Measurements from ENCODE around the gene SYTL3. TPM values are rescaled to one million over a fixed set of nuclear protein-coding genes. Genes with fewer than 3 reads are reported as not detected.

The SYTL3 gene
- total and polyA plus RNA-seq, 10 of the 15 experiments (the other 5 are each of a cell fraction or from before 2014, with no cell fraction given) = 3.3 to 12.1 (median 6.9) TPM

DNA sequence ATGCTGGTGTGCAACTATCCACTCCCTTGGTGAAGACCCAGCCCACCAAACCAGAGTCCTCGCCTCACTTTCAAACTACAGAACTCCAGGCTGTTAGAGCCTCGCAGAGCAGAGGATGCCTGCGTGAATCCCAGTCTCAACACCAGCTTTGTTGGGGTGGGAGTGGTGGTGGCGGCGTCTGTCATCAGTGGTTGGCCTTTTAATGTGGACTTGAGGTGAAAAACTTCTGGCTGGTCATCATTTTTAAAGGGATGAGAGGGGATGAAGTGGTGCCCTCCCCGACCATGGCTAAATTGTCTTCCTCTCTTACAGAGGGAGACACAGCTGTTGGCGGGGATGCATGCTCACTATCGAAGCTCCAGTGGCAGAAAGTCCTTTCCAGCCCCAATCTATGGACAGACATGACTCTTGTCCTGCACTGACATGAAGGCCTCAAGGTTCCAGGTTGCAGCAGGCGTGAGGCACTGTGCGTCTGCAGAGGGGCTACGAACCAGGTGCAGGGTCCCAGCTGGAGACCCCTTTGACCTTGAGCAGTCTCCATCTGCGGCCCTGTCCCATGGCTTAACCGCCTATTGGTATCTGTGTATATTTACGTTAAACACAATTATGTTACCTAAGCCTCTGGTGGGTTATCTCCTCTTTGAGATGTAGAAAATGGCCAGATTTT is 114.5 kb downstream of the SYTL3 start:
- ATAC-seq = peak; percentile 5; the same call in 1 of the 3 replicates
- POLR2A ChIA-PET = no interaction called here

GRCh38 chr6:158764926-158765325 is 115.1 kb downstream of the SYTL3 start:
- FAIRE-seq (no peak), DNase-seq (ENCODE audit: low read depth, low spot score) (no peak), ATAC-seq (no peak)
- Histone ChIP-seq H3K4me1 (ENCODE audit: control insufficient read depth, insufficient read depth, low read length) (no peaks in the 10 kb centered on the region), H3K27me3 (replicated peaks in 1 of 2; ENCODE audit: control insufficient read depth in 2 of 2, insufficient read depth in 2 of 2, low read length in 1 of 2) (no peaks in the 10 kb centered on the region), H3K4me3 (no peak overlapping the region), H3K79me2 (ENCODE audit: control insufficient read depth, insufficient read depth, low read length) (no peaks in the 10 kb centered on the region), H4K20me1 (ENCODE audit: control insufficient read depth, insufficient read depth) (no peaks in the 10 kb centered on the region; the same call in 1 of the 2 replicates), H3K4me2 (ENCODE audit: control insufficient read depth, insufficient read depth) (no peak overlapping the region), H3K36me3 (ENCODE audit: control insufficient read depth in 2 of 2, insufficient read depth in 2 of 2, low read length in 1 of 2) (peaks cover 34 to 35% of the 10 kb centered on the region in 2 experiments), H3K9ac (ENCODE audit: control insufficient read depth, insufficient read depth, low read length) (no peak overlapping the region), H3K9me3 (replicated peaks; ENCODE audit: control insufficient read depth, insufficient read depth, low read length) (no peaks in the 10 kb centered on the region), H2AFZ (ENCODE audit: control insufficient read depth, low read depth, low read length) (no peak overlapping the region), H3K27ac (ENCODE audit: control insufficient read depth, insufficient read depth) (no peak overlapping the region)
- BruUV-seq (replicated peaks) = no TSS peak
- ChIA-PET POLR2A (no interaction called here), RAD21 (ENCODE audit: unreplicated experiment) (no interaction called here), CTCF (interaction anchor here (1.2 to 1.4 kb wide), 2 partner anchors 208 to 551 kb away, joined by 3 to 5 read pairs; no protein-coding TSS in a partner anchor), SMC1A (ENCODE audit: uncharacterized antibody, unreplicated experiment) (interaction anchor here (3.1 kb wide), 1 partner anchor 27 kb away, joined by 8 read pairs; no protein-coding TSS in a partner anchor)
- intact Hi-C loops (cut with micrococcal nuclease; ENCODE audit: unreplicated experiment) = no loop called here
- TF ChIP-seq TCF7 (IDR thresholded peaks at IDR 0.05; ENCODE audit: borderline replicate concordance) = no peak
- TF ChIP-seq MYC (IDR thresholded peaks at IDR 0.05; ENCODE audit: insufficient read depth, insufficient read length, insufficient replicate concordance, low read length, severe bottlenecking) = no peak
- TF ChIP-seq RAD21 (IDR thresholded peaks at IDR 0.05; ENCODE audit: insufficient read depth, low read depth, low read length) = no peak
- TF ChIP-seq E4F1 (IDR thresholded peaks at IDR 0.05; ENCODE audit: borderline replicate concordance, partially characterized antibody) = no peak
- TF ChIP-seq NR2F1 (conservative IDR thresholded peaks at IDR 0.05) = no peak
- no peak for TF ChIP-seq TARDBP (IDR thresholded peaks at IDR 0.05; ENCODE audit: borderline replicate concordance)
- TF ChIP-seq SIN3A (IDR thresholded peaks at IDR 0.05; ENCODE audit: low read depth, low read length) = no peak
- TF ChIP-seq MYB (IDR thresholded peaks at IDR 0.05; ENCODE audit: borderline replicate concordance, low read depth, low read length) = no peak
- no peak for TF ChIP-seq ZBED1 (IDR thresholded peaks at IDR 0.05; ENCODE audit: borderline replicate concordance)
- in situ Hi-C loops (cut with MboI) = no loop called here
- WGBS (ENCODE audit: insufficient coverage, insufficient replicate concordance, low lambda C conversion rate, missing lambda C conversion rate) = 92% methylated on average over 9 of the region's 9 CpGs

More for the DNA sequence above, 114.5 kb downstream of the SYTL3 start:
- no peak overlapping the region for H2AFZ ChIP-seq (ENCODE audit: control insufficient read depth, low read depth, low read length)
- H3K9me3 ChIP-seq (replicated peaks; ENCODE audit: control insufficient read depth, insufficient read depth, low read length) = no peaks in the 10 kb centered on the region
- H3K4me1 ChIP-seq (ENCODE audit: control insufficient read depth, insufficient read depth, low read length) = no peaks in the 10 kb centered on the region
- no peak overlapping the region for H3K4me2 ChIP-seq (ENCODE audit: control insufficient read depth, insufficient read depth)
- BruUV-seq (replicated peaks) = no TSS peak
- DNase-seq (ENCODE audit: low read depth, low spot score) = no peak
- FAIRE-seq = no peak
- ChIA-PET CTCF (interaction anchor here (1.4 kb wide), 1 partner anchor 208 kb away, joined by 5 read pairs; no protein-coding TSS in a partner anchor), RAD21 (ENCODE audit: unreplicated experiment) (no interaction called here), SMC1A (ENCODE audit: uncharacterized antibody, unreplicated experiment) (interaction anchor here (3.1 kb wide), 1 partner anchor 28 kb away, joined by 8 read pairs; no protein-coding TSS in a partner anchor)
- no peak overlapping the region for H3K27ac ChIP-seq (ENCODE audit: control insufficient read depth, insufficient read depth)
- no peaks in the 10 kb centered on the region for H3K27me3 ChIP-seq (replicated peaks in 1 of 2; ENCODE audit: control insufficient read depth in 2 of 2, insufficient read depth in 2 of 2, low read length in 1 of 2)
- H3K36me3 ChIP-seq (ENCODE audit: control insufficient read depth in 2 of 2, insufficient read depth in 2 of 2, low read length in 1 of 2) = peaks cover 28 to 29% of the 10 kb centered on the region in 2 experiments
- no peaks in the 10 kb centered on the region for H4K20me1 ChIP-seq (ENCODE audit: control insufficient read depth, insufficient read depth)
- TF ChIP-seq ZNF217 (IDR thresholded peaks at IDR 0.05) (no peak), POLR2A (IDR thresholded peaks at IDR 0.05; ENCODE audit: low read depth, low read length) (peak; percentile 64), RELA (IDR thresholded peaks at IDR 0.05; ENCODE audit: borderline replicate concordance, partially characterized antibody) (no peak)
- TF ChIP-seq, protein P1, sequence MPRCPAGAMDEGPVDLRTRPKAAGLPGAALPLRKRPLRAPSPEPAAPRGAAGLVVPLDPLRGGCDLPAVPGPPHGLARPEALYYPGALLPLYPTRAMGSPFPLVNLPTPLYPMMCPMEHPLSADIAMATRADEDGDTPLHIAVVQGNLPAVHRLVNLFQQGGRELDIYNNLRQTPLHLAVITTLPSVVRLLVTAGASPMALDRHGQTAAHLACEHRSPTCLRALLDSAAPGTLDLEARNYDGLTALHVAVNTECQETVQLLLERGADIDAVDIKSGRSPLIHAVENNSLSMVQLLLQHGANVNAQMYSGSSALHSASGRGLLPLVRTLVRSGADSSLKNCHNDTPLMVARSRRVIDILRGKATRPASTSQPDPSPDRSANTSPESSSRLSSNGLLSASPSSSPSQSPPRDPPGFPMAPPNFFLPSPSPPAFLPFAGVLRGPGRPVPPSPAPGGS (IDR thresholded peaks at IDR 0.05; ENCODE audit: borderline replicate concordance, insufficient read depth, low read depth, low read length, poor library complexity, severe bottlenecking) = peak; percentile 7
- WGBS (ENCODE audit: insufficient coverage, insufficient replicate concordance, low lambda C conversion rate, missing lambda C conversion rate) = over 99% methylated on average over 14 of the region's 14 CpGs
- no peaks in the 10 kb centered on the region for H3K79me2 ChIP-seq (ENCODE audit: control insufficient read depth, insufficient read depth, low read length)
- no peak overlapping the region for H3K9ac ChIP-seq (ENCODE audit: control insufficient read depth, insufficient read depth, low read length)
- H3K4me3 ChIP-seq = no peak overlapping the region
- intact Hi-C loops (cut with micrococcal nuclease; ENCODE audit: unreplicated experiment) (no loop called here), in situ Hi-C loops (cut with MboI) (no loop called here)

Measured in GM12878 (cell line).